ENCODE data around the gene EMP2.

EMP2 gene

DNA sequence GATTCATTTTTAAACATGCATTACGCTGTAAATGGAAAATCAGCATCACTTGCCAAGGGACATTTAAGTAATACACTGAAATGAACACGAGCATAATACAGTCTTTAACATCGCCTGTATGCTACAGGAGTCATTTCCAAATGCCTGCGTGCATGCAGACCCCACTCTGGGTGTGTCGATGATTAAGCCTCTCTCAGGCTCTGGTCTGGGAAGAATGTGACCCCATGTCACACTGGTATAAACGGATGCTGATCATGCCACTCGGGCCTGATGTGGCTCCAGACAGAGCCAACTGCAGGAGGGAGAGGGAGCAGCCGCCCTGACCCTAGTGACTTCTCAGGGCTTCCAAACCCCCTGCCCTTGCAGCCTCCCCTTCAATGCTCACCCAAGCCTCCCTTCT, 10.8 kb downstream of the EMP2 start:
- no peak for ATAC-seq
- no peak for TF ChIP-seq TSHZ2 (CRISPR knock-in tag; IDR thresholded peaks at IDR 0.05)
- no peak for TF ChIP-seq ZC3H10 (CRISPR knock-in tag; IDR thresholded peaks at IDR 0.05)
- TF ChIP-seq TOX (CRISPR knock-in tag; IDR thresholded peaks at IDR 0.05; ENCODE audit: borderline replicate concordance) = no peak
- TF ChIP-seq ESRRG (CRISPR knock-in tag; IDR thresholded peaks at IDR 0.05) = no peak
- no peak for TF ChIP-seq ZFP3 (CRISPR knock-in tag; IDR thresholded peaks at IDR 0.05)
- TF ChIP-seq RARB (CRISPR knock-in tag; IDR thresholded peaks at IDR 0.05) = no peak
- TF ChIP-seq, protein P1, sequence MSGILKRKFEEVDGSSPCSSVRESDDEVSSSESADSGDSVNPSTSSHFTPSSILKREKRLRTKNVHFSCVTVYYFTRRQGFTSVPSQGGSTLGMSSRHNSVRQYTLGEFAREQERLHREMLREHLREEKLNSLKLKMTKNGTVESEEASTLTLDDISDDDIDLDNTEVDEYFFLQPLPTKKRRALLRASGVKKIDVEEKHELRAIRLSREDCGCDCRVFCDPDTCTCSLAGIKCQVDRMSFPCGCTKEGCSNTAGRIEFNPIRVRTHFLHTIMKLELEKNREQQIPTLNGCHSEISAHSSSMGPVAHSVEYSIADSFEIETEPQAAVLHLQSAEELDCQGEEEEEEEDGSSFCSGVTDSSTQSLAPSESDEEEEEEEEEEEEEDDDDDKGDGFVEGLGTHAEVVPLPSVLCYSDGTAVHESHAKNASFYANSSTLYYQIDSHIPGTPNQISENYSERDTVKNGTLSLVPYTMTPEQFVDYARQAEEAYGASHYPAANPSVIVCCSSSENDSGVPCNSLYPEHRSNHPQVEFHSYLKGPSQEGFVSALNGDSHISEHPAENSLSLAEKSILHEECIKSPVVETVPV (CRISPR knock-in tag; IDR thresholded peaks at IDR 0.05) = no peak
- TF ChIP-seq GLIS3 (CRISPR knock-in tag; IDR thresholded peaks at IDR 0.05) = no peak
- TF ChIP-seq ZFP30 (CRISPR knock-in tag; IDR thresholded peaks at IDR 0.05) = no peak
- TF ChIP-seq, protein P2, sequence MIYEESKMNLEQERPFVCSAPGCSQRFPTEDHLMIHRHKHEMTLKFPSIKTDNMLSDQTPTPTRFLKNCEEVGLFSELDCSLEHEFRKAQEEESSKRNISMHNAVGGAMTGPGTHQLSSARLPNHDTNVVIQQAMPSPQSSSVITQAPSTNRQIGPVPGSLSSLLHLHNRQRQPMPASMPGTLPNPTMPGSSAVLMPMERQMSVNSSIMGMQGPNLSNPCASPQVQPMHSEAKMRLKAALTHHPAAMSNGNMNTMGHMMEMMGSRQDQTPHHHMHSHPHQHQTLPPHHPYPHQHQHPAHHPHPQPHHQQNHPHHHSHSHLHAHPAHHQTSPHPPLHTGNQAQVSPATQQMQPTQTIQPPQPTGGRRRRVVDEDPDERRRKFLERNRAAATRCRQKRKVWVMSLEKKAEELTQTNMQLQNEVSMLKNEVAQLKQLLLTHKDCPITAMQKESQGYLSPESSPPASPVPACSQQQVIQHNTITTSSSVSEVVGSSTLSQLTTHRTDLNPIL (CRISPR knock-in tag; IDR thresholded peaks at IDR 0.05; ENCODE audit: low read depth) = no peak
- no peak for TF ChIP-seq ISL1 (CRISPR knock-in tag; IDR thresholded peaks at IDR 0.05)
- TF ChIP-seq ZNF565 (CRISPR knock-in tag; conservative IDR thresholded peaks at IDR 0.05; ENCODE audit: low read depth) = no peak
- TF ChIP-seq OSR1 (CRISPR knock-in tag; IDR thresholded peaks at IDR 0.05) = no peak
- TF ChIP-seq, protein P3, sequence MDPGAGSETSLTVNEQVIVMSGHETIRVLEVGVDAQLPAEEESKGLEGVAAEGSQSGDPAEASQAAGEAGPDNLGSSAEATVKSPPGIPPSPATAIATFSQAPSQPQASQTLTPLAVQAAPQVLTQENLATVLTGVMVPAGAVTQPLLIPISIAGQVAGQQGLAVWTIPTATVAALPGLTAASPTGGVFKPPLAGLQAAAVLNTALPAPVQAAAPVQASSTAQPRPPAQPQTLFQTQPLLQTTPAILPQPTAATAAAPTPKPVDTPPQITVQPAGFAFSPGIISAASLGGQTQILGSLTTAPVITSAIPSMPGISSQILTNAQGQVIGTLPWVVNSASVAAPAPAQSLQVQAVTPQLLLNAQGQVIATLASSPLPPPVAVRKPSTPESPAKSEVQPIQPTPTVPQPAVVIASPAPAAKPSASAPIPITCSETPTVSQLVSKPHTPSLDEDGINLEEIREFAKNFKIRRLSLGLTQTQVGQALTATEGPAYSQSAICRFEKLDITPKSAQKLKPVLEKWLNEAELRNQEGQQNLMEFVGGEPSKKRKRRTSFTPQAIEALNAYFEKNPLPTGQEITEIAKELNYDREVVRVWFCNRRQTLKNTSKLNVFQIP (CRISPR knock-in tag; IDR thresholded peaks at IDR 0.05; ENCODE audit: borderline replicate concordance, low read depth) = no peak
- TF ChIP-seq CSDC2 (CRISPR knock-in tag; IDR thresholded peaks at IDR 0.05) = no peak

GRCh38 chr16:10566613-10567012, 13.8 kb downstream of the EMP2 start:
- no peak for TF ChIP-seq TOX (CRISPR knock-in tag; IDR thresholded peaks at IDR 0.05; ENCODE audit: borderline replicate concordance)
- TF ChIP-seq, protein P4, sequence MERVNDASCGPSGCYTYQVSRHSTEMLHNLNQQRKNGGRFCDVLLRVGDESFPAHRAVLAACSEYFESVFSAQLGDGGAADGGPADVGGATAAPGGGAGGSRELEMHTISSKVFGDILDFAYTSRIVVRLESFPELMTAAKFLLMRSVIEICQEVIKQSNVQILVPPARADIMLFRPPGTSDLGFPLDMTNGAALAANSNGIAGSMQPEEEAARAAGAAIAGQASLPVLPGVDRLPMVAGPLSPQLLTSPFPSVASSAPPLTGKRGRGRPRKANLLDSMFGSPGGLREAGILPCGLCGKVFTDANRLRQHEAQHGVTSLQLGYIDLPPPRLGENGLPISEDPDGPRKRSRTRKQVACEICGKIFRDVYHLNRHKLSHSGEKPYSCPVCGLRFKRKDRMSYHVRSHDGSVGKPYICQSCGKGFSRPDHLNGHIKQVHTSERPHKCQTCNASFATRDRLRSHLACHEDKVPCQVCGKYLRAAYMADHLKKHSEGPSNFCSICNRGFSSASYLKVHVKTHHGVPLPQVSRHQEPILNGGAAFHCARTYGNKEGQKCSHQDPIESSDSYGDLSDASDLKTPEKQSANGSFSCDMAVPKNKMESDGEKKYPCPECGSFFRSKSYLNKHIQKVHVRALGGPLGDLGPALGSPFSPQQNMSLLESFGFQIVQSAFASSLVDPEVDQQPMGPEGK (CRISPR knock-in tag; IDR thresholded peaks at IDR 0.05; ENCODE audit: borderline replicate concordance) = no peak
- no peak for TF ChIP-seq SNAI2 (CRISPR knock-in tag; IDR thresholded peaks at IDR 0.05)
- TF ChIP-seq ISL1 (CRISPR knock-in tag; IDR thresholded peaks at IDR 0.05) = no peak
- TF ChIP-seq GLIS3 (CRISPR knock-in tag; IDR thresholded peaks at IDR 0.05) = no peak
- no peak for TF ChIP-seq OSR1 (CRISPR knock-in tag; IDR thresholded peaks at IDR 0.05)
- TF ChIP-seq RARB (CRISPR knock-in tag; IDR thresholded peaks at IDR 0.05) = no peak
- TF ChIP-seq ZNF565 (CRISPR knock-in tag; conservative IDR thresholded peaks at IDR 0.05; ENCODE audit: low read depth) = no peak
- no peak for TF ChIP-seq ZFP3 (CRISPR knock-in tag; IDR thresholded peaks at IDR 0.05)
- no peak for TF ChIP-seq ZFP30 (CRISPR knock-in tag; IDR thresholded peaks at IDR 0.05)
- no peak for TF ChIP-seq ZNF8 (CRISPR knock-in tag; IDR thresholded peaks at IDR 0.05)
- TF ChIP-seq TCF4 (CRISPR knock-in tag; IDR thresholded peaks at IDR 0.05; ENCODE audit: borderline replicate concordance) = no peak
- no peak for TF ChIP-seq ZNF70 (CRISPR knock-in tag; IDR thresholded peaks at IDR 0.05)
- TF ChIP-seq, protein P1 (CRISPR knock-in tag; IDR thresholded peaks at IDR 0.05) = no peak
- ATAC-seq = no peak

Data from SK-N-SH treated with all-trans-retinoic acid at 6 μM for 48 hours (cell line).